NCI-H1417 (cell line): ENCODE measurements around the gene CMTM3.

Experiments used
- DNase-seq, 3 experiments: peaks; one replicate each; lab custom pipeline; 2025; lab: John Stamatoyannopoulos, UW

The CMTM3 gene

DNA sequence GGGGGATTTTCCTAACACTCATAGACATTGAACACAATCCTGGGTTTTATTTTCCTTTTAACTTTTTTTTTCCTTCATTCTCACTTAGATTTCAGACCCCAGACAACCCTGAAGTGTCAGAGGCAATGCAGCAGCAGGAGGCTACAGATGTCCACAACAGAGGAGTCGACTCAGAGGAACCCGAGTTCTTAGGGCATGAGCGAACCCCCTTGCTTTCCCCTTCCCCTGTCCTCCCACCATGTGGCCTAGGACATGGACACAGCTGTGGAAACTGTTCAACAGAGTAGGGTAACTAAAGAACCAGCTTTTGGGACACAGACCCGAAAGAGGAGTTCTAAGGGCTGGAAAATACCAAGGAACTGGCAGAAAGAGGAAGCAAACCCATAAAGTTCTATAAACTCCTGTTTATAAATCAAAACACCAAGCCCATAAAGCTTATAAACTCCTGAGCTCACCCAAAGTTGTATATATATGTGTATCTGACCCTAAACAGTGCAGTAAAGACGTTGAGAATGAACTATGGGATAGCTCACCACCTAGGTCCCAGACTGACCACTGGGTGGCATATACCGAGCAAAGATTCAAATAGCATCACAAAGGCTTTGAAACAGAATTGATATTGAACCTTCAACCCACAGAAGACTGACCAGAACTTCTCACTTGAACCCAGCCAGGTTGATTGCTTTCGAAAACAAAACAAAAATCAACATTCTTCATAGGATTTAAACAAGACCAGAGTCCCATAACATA lies 58.1 kb downstream of the CMTM3 start:
- peak in 1 of 3 experiments; percentile 8 for DNase-seq
